Endothelial cell of umbilical vein (primary cell): ENCODE data around the gene COPB1. TPM values are rescaled to one million over a fixed set of nuclear protein-coding genes. Genes with fewer than 3 reads are reported as not detected.

Experiments
- BruUV-seq: library from RNA; stranded (reverse); fragments of 400-500 nt; replicated peaks from 2 replicates; lab custom pipeline; 2021; lab: Mats Ljungman, UMichigan
- CTCF ChIA-PET: fragments of 300-600, 350-600 bp; sonication (Branson Sonifier 250); formaldehyde crosslinking; loops from one replicate; lab custom pipeline; 2021; ENCODE audit warnings: antibody characterized with exemption, inconsistent platforms; lab: Charles Lee
- POLR2A ChIA-PET: fragments of 300-600, 350-600 bp; sonication (Branson Sonifier 250); formaldehyde crosslinking; loops from one replicate; lab custom pipeline; 2021; ENCODE audit warnings: antibody characterized with exemption, inconsistent platforms; lab: Charles Lee
- DNase-seq: peaks from one replicate; pipeline ENCODE4 v3.0.0-alpha.2; 2011; ENCODE audit warnings: low read depth, low spot score
- FAIRE-seq: peaks from 2 replicates; lab custom pipeline; 2011; peaks lifted over from hg19 to GRCh38; lab: Jason Lieb, UNC
- H2AFZ ChIP-seq: 2 replicates; pipeline ENCODE4 v1.6.0; 2012; ENCODE audit warnings: low read depth, low read length, control low read depth, inconsistent platforms
- H3K27ac ChIP-seq: 2 replicates; pipeline ENCODE4 v1.5.1; 2011; ENCODE audit warnings: low read depth, mild to moderate bottlenecking, control low read depth, low read length, moderate library complexity; ENCODE audit not compliant: insufficient read depth
- H3K27me3 ChIP-seq, 2 experiments: 2 replicates each; pipeline versions ENCODE4 v1.6.0 to v1.6.1; 2011; ENCODE audit warnings: low read length in 2 of 2, mixed read lengths in 1 of 2; ENCODE audit not compliant: control insufficient read depth in 2 of 2, insufficient read depth in 2 of 2
- H3K36me3 ChIP-seq, 2 experiments: 2 replicates in 1 of 2; 3 replicates in 1 of 2; pipeline ENCODE4 v1.5.1; 2011; ENCODE audit warnings: low read length in 2 of 2, mild to moderate bottlenecking in 1 of 2, moderate library complexity in 1 of 2; ENCODE audit not compliant: control insufficient read depth in 2 of 2, insufficient read depth in 2 of 2; ENCODE audit errors: extremely low read depth in 1 of 2
- H3K4me1 ChIP-seq: 3 replicates; pipeline ENCODE4 v1.5.1; 2011; ENCODE audit warnings: mild to moderate bottlenecking, low read length; ENCODE audit not compliant: control insufficient read depth, insufficient read depth; ENCODE audit errors: extremely low read depth
- H3K4me2 ChIP-seq: 2 replicates; pipeline ENCODE4 v1.6.1; 2011; ENCODE audit warnings: low read length, control low read depth, mixed read lengths; ENCODE audit not compliant: insufficient read depth
- H3K4me3 ChIP-seq, 3 experiments: fragments of 200-600 bp in 1 of 3; sonication (generic), shearing (Covaris generic) in 1 of 3; replicated peaks in 1 of 3; 2 replicates each; pipeline ENCODE4 v1.5.1; 2011 to 2016; ENCODE audit warnings: control low read depth in 3 of 3, low read length in 3 of 3, mild to moderate bottlenecking in 2 of 3, inconsistent platforms in 1 of 3, low read depth in 1 of 3, moderate library complexity in 1 of 3; ENCODE audit not compliant: insufficient read depth in 1 of 3
- H3K79me2 ChIP-seq: 2 replicates; pipeline ENCODE4 v1.6.0; 2012; ENCODE audit warnings: low read length, inconsistent platforms; ENCODE audit not compliant: control insufficient read depth, insufficient read depth
- H3K9ac ChIP-seq: replicated peaks from 2 replicates; pipeline ENCODE3; 2011; ENCODE audit warnings: low read length, control low read depth; ENCODE audit not compliant: insufficient read depth; ENCODE audit errors: extremely low read depth
- H3K9me1 ChIP-seq: replicated peaks from 3 replicates; pipeline ENCODE4 v1.6.0; 2011; ENCODE audit warnings: mild to moderate bottlenecking, low read length; ENCODE audit not compliant: control insufficient read depth, insufficient read depth; ENCODE audit errors: extremely low read depth
- H3K9me3 ChIP-seq: replicated peaks from 2 replicates; pipeline ENCODE4 v1.5.1; 2012; ENCODE audit warnings: low read length, inconsistent platforms; ENCODE audit not compliant: control insufficient read depth, insufficient read depth
- H4K20me1 ChIP-seq: replicated peaks from 2 replicates; pipeline ENCODE3; 2011; ENCODE audit warnings: mild to moderate bottlenecking, low read length; ENCODE audit not compliant: control insufficient read depth, insufficient read depth; ENCODE audit errors: extremely low read depth
- CTCF ChIP-seq, 2 donors: IDR thresholded peaks; 1 replicate in 1 of 2; 2 replicates in 1 of 2; pipeline ENCODE4 v1.5.1; 2011; ENCODE audit warnings: low read length in 2 of 2, mild to moderate bottlenecking in 2 of 2, moderate library complexity in 2 of 2, control low read depth in 1 of 2, inconsistent platforms in 1 of 2, low read depth in 1 of 2; ENCODE audit not compliant: insufficient read depth in 1 of 2; ENCODE audit errors: extremely low read depth in 1 of 2
- EZH2 ChIP-seq: IDR thresholded peaks from 2 replicates; pipeline ENCODE4 v1.6.1; 2012; ENCODE audit warnings: borderline replicate concordance, low read depth, mild to moderate bottlenecking, moderate library complexity, low read length, inconsistent platforms; ENCODE audit not compliant: severe bottlenecking
- GATA2 ChIP-seq: IDR thresholded peaks from 2 replicates; pipeline ENCODE4 v1.7.0; 2011; ENCODE audit warnings: low read depth, mild to moderate bottlenecking, moderate library complexity, mixed read lengths, low read length; ENCODE audit not compliant: insufficient read length, insufficient read depth
- JUN ChIP-seq: IDR thresholded peaks from 2 replicates; pipeline ENCODE4 v1.6.1; 2011; ENCODE audit warnings: borderline replicate concordance, low read depth; ENCODE audit not compliant: insufficient read length, insufficient read depth
- MAX ChIP-seq: IDR thresholded peaks from 2 replicates; pipeline ENCODE4 v1.6.1; 2011; ENCODE audit not compliant: insufficient read depth, insufficient read length
- POLR2A ChIP-seq: IDR thresholded peaks from 2 replicates; pipeline ENCODE4 v1.6.1; 2012; ENCODE audit warnings: low read depth, mild to moderate bottlenecking, control low read depth, low read length
- POLR2AphosphoS5 ChIP-seq: IDR thresholded peaks from 2 replicates; pipeline ENCODE4 v1.6.1; 2012; ENCODE audit warnings: low read depth, mild to moderate bottlenecking, control low read depth, low read length, moderate library complexity; ENCODE audit not compliant: insufficient read depth
- dilution Hi-C: fragments of 300-500 bp; cut with MboI; formaldehyde crosslinking; loops from one replicate; pipeline ENCODE4 v1.15.0; 2019; ENCODE audit warnings: low sequenced_read_pairs; ENCODE audit not compliant: extremely low pct_ligation_motif_present
- intact Hi-C: fragments of 100-400 bp; cut with micrococcal nuclease; formaldehyde crosslinking; loops from one replicate; pipeline ENCODE4 v1.10.0; 2022
- polyA plus RNA-seq, 4 experiments: library from polyadenylated mRNA; depleted of rRNA in 3 of 4; stranded (reverse) in 3 of 4; unstranded in 1 of 4; fragments of >200 nt; gene quantifications; 2 replicates each; pipeline versions ENCODE4 v1.2.1 to v1.2.3, GENCODE V29; 2011 to 2012; ENCODE audit warnings: missing spikeins in 1 of 4
- total RNA-seq: library from RNA; stranded (reverse); gene quantifications from 2 replicates; pipeline ENCODE4 v1.2.3, GENCODE V29; 2021

The COPB1 gene
- total and polyA plus RNA-seq, 2 donors (not counting 3 experiments of a cell fraction or from before 2014, with no cell fraction given), result 61.1 to 145 TPM

GRCh38 chr11:14513800-14514199 lies 14.2 kb upstream of the COPB1 start:
- H3K27ac ChIP-seq, result no peak overlapping the region
- H3K4me2 ChIP-seq, result no peak overlapping the region
- no TSS peak for BruUV-seq
- H3K4me1 ChIP-seq, result peaks cover 4% of the 10 kb centered on the region
- intact Hi-C loops (loop anchor here (5.0 kb wide), 1 partner anchor 46 kb away; no protein-coding TSS in a partner anchor), dilution Hi-C loops (no loop called here)
- no peak for TF ChIP-seq POLR2AphosphoS5
- TF ChIP-seq GATA2, result no peak
- no peak for TF ChIP-seq POLR2A
- TF ChIP-seq MAX, result no peak
- no peak for TF ChIP-seq JUN
- TF ChIP-seq CTCF (IDR thresholded peaks at IDR 0.05; ENCODE audit: extremely low read depth in 1 of 2, insufficient read depth in 1 of 2, low read depth in 1 of 2, low read length in 2 of 2), result no peak
- no peak for TF ChIP-seq EZH2
- no peak overlapping the region for H2AFZ ChIP-seq
- H3K4me3 ChIP-seq, result no peak overlapping the region
- ChIA-PET CTCF (no interaction called here), POLR2A (no interaction called here)
- H4K20me1 ChIP-seq, result peaks cover 3% of the 10 kb centered on the region
- H3K9ac ChIP-seq, result no peak overlapping the region
- H3K9me3 ChIP-seq, result no peaks in the 10 kb centered on the region
- H3K36me3 ChIP-seq, result peaks cover 15 to 51% of the 10 kb centered on the region in 2 experiments
- no peak for FAIRE-seq
- H3K9me1 ChIP-seq, result no peaks in the 10 kb centered on the region
- peaks cover 34% of the 10 kb centered on the region for H3K79me2 ChIP-seq
- H3K27me3 ChIP-seq, result no peaks in the 10 kb centered on the region
- no peak for DNase-seq
